HEK293T (cell line): ENCODE data around the gene SMARCD2.

ENCODE experiments used
- ARNT ChIP-seq: fragments of 450-650 bp; IDR thresholded peaks from 2 replicates; pipeline ENCODE4 v1.6.1; 2017; ENCODE audit warnings: mild to moderate bottlenecking
- BHLHE40 ChIP-seq: fragments of 450-650 bp; IDR thresholded peaks from 2 replicates; pipeline ENCODE4 v1.6.1; 2016; ENCODE audit warnings: mild to moderate bottlenecking, moderate library complexity, borderline replicate concordance
- ELF4 ChIP-seq: fragments of 450-650 bp; IDR thresholded peaks from 2 replicates; pipeline ENCODE4 v1.6.1; 2017; ENCODE audit warnings: antibody characterized with exemption
- FOXA1 ChIP-seq: fragments of 450-650 bp; IDR thresholded peaks from 2 replicates; pipeline ENCODE4 v1.6.1; 2016; ENCODE audit warnings: mild to moderate bottlenecking
- FOXM1 ChIP-seq: fragments of 450-650 bp; IDR thresholded peaks from 2 replicates; pipeline ENCODE4 v1.6.1; 2017; ENCODE audit warnings: mild to moderate bottlenecking, borderline replicate concordance
- LEF1 ChIP-seq: fragments of 450-650 bp; IDR thresholded peaks from 2 replicates; pipeline ENCODE4 v1.6.1; 2017; ENCODE audit warnings: mild to moderate bottlenecking, borderline replicate concordance
- NFRKB ChIP-seq: fragments of 450-650 bp; IDR thresholded peaks from 2 replicates; pipeline ENCODE4 v1.6.1; 2016; ENCODE audit warnings: mild to moderate bottlenecking, moderate library complexity
- PKNOX1 ChIP-seq: fragments of 450-650 bp; IDR thresholded peaks from 2 replicates; pipeline ENCODE4 v1.6.1; 2016
- SUZ12 ChIP-seq: fragments of 450-650 bp; IDR thresholded peaks from 2 replicates; pipeline ENCODE4 v1.6.1; 2016; ENCODE audit warnings: mild to moderate bottlenecking

DNA sequence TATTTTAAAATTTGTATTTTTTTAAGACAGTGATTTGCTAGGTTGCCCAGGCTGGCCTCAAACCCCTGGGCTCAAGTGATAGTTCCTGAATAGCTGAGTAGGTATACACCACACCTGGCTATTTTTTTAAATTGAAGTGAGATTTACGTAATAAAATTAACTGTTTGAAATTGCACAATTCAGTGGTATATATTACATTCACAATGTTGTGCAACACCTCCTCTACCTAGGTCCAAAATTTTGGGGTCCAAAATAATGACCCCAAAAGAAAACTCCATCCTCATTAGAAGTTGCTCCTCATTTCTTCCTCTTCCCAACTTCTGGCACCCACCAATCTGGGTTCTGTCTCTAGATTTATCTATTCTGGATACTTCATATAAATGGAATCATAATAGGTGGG, 3.0 kb upstream of the SMARCD2 start:
- TF ChIP-seq BHLHE40 (no peak), ELF4 (no peak), FOXM1 (no peak), SUZ12 (no peak), LEF1 (no peak), NFRKB (no peak), ARNT (no peak), FOXA1 (no peak), PKNOX1 (no peak)
